ENCODE data around the gene KLF3. TPM values are rescaled to one million over a fixed set of nuclear protein-coding genes. Genes with fewer than 3 reads are reported as not detected.

KLF3 gene
- total RNA-seq, 1 experiment from 2014 or later: 29.0 TPM

DNA sequence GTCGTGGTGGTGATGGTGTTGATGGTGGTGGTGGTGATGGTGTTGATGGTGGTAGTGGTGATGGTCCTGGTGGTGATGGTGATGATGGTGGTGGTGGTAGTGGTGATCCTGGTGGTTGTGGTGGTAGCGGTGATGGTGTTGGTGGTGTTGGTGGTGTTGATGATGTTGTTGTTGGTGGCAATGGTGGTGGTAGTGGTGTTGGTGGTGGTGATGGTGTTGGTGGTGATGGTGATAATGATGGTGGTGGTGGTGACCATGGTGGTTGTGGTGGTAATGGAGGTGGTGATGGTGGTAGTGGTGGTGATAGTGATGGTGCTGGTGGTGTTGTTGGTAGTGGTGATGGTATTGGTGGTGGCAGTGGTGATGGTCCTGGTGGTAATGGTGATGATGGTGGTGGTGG lies 69.7 kb downstream of the KLF3 start:
- H3K27me3 ChIP-seq (ENCODE audit: insufficient read depth, low read length): no peaks in the 10 kb centered on the region

More for the DNA sequence above, 69.7 kb downstream of the KLF3 start:
- H2AK5ac ChIP-seq (ENCODE audit: insufficient read length, low read length): no peak overlapping the region
- peaks cover 6% of the 10 kb centered on the region in 2 experiments for H3K4me1 Mint-ChIP-seq
- H3K4me1 ChIP-seq (ENCODE audit: insufficient read depth, low read length): no peaks in the 10 kb centered on the region; the same call in 1 of the 2 replicates
- DNase-seq: no peak
- no peak overlapping the region for H2BK20ac ChIP-seq (ENCODE audit: low read depth, low read length, poor library complexity, severe bottlenecking)
- peak overlapping the region; percentile 30 for H4K8ac ChIP-seq (replicated peaks; ENCODE audit: insufficient read length, low read depth, low read length)
- no peaks in the 10 kb centered on the region for H3K79me2 ChIP-seq (ENCODE audit: insufficient read depth, low read length)
- no peak overlapping the region for H3K4me2 ChIP-seq (ENCODE audit: insufficient read depth, insufficient read length, low read length)
- H3K23me2 ChIP-seq (ENCODE audit: insufficient read length, low read depth, low read length, poor library complexity, severe bottlenecking): no peaks in the 10 kb centered on the region
- peaks cover 5 to 14% (median 12%) of the 10 kb centered on the region in 3 experiments; a peak in 5 of 7 replicates for H3K36me3 Mint-ChIP-seq (ENCODE audit: insufficient read depth in 1 of 3, low read depth in 3 of 3)
- no peak overlapping the region; a peak in 1 of 7 replicates for H3K27ac Mint-ChIP-seq
- H3K56ac ChIP-seq (ENCODE audit: insufficient read length, low read depth, low read length): no peak overlapping the region
- no peak overlapping the region for H2BK120ac ChIP-seq (ENCODE audit: low read depth, low read length, poor library complexity, severe bottlenecking)
- H4K20me1 ChIP-seq (ENCODE audit: control insufficient read depth, insufficient read depth, insufficient read length): peaks cover 2% of the 10 kb centered on the region
- no peak overlapping the region for H2BK5ac ChIP-seq (ENCODE audit: insufficient read length, low read length)
- no peak overlapping the region for H3K4ac ChIP-seq (ENCODE audit: low read depth, low read length)
- H3K4me3 Mint-ChIP-seq: no peak overlapping the region; a peak in 2 of 5 replicates
- H3K27ac ChIP-seq (ENCODE audit: insufficient read length, low read depth, low read length): no peak overlapping the region
- no peak overlapping the region for H4K91ac ChIP-seq (ENCODE audit: insufficient read length, low read depth, low read length)
- no peak overlapping the region for H4K5ac ChIP-seq (ENCODE audit: insufficient read length, low read depth, low read length)
- no peaks in the 10 kb centered on the region for H3K79me1 ChIP-seq (ENCODE audit: insufficient read depth, low read depth, low read length, poor library complexity, severe bottlenecking)
- no peak overlapping the region for H3K23ac ChIP-seq (ENCODE audit: insufficient read length, low read depth, low read length)
- H3K9ac ChIP-seq (ENCODE audit: extremely low read depth, insufficient read length, low read length): no peak overlapping the region
- no peak overlapping the region for H3T11ph ChIP-seq (ENCODE audit: low read length)
- no peak overlapping the region for H3K18ac ChIP-seq (ENCODE audit: insufficient read length, low read depth, low read length)
- TF ChIP-seq, protein P1, sequence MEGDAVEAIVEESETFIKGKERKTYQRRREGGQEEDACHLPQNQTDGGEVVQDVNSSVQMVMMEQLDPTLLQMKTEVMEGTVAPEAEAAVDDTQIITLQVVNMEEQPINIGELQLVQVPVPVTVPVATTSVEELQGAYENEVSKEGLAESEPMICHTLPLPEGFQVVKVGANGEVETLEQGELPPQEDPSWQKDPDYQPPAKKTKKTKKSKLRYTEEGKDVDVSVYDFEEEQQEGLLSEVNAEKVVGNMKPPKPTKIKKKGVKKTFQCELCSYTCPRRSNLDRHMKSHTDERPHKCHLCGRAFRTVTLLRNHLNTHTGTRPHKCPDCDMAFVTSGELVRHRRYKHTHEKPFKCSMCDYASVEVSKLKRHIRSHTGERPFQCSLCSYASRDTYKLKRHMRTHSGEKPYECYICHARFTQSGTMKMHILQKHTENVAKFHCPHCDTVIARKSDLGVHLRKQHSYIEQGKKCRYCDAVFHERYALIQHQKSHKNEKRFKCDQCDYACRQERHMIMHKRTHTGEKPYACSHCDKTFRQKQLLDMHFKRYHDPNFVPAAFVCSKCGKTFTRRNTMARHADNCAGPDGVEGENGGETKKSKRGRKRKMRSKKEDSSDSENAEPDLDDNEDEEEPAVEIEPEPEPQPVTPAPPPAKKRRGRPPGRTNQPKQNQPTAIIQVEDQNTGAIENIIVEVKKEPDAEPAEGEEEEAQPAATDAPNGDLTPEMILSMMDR (conservative IDR thresholded peaks at IDR 0.05): no peak
- no peaks in the 10 kb centered on the region for H3K27me3 Mint-ChIP-seq (ENCODE audit: low read depth)
- H3K14ac ChIP-seq (ENCODE audit: insufficient read depth, low read length): no peak overlapping the region
- H3K9me3 ChIP-seq (ENCODE audit: control insufficient read depth, low read depth, low read length): no peaks in the 10 kb centered on the region
- WGBS (ENCODE audit: extremely low coverage, insufficient read length, low lambda C conversion rate): no CpG with 5 or more reads among the region's 2 CpGs
- peaks cover 14 to 17% of the 10 kb centered on the region in 2 experiments for H3K9me3 Mint-ChIP-seq
- no peak overlapping the region for H2AFZ ChIP-seq (ENCODE audit: low read length)
- H2BK12ac ChIP-seq (ENCODE audit: insufficient read length, low read depth, low read length): no peak overlapping the region
- H2BK15ac ChIP-seq (ENCODE audit: low read depth, low read length): no peak overlapping the region
